Bronchial epithelial cell (primary cell): ENCODE results near the gene ALKBH3. TPM values are rescaled to one million over a fixed set of nuclear protein-coding genes. Genes with fewer than 3 reads are reported as not detected.

Source experiments
- DNase-seq: peaks from one replicate; pipeline ENCODE4 v3.0.0-alpha.2; 2010; ENCODE audit warnings: low read depth
- FAIRE-seq: peaks from 2 replicates; lab custom pipeline; 2011; peaks lifted over from hg19 to GRCh38; lab: Jason Lieb, UNC
- H3K27me3 ChIP-seq: 2 replicates; pipeline ENCODE4 v1.5.1; 2011; ENCODE audit warnings: low read length; ENCODE audit not compliant: control insufficient read depth, insufficient read depth
- H3K36me3 ChIP-seq: 2 replicates; pipeline ENCODE4 v1.5.1; 2011; ENCODE audit warnings: low read length; ENCODE audit not compliant: control insufficient read depth, insufficient read depth
- H3K4me3 ChIP-seq: 2 replicates; pipeline ENCODE4 v1.5.1; 2011; ENCODE audit warnings: mild to moderate bottlenecking, low read depth, low read length, control low read depth
- CTCF ChIP-seq: IDR thresholded peaks from 2 replicates; pipeline ENCODE4 v1.5.1; 2011; ENCODE audit warnings: mild to moderate bottlenecking, moderate library complexity, low read length, control low read depth, inconsistent platforms; ENCODE audit not compliant: insufficient read depth, severe bottlenecking
- total RNA-seq: library from RNA; depleted of rRNA; stranded (reverse); fragments of >200 nt; gene quantifications from 2 replicates; pipeline ENCODE4 v1.2.1, GENCODE V29; 2014

ALKBH3 gene
- total RNA-seq, 1 donor from 2014 or later = 67.7 TPM

- Histone ChIP-seq H3K27me3 (peaks cover 15% of the 10 kb centered on the region), H3K36me3 (no peaks in the 10 kb centered on the region), H3K4me3 (no peak overlapping the region)
- no peak for TF ChIP-seq CTCF
- FAIRE-seq (peak; percentile 7), DNase-seq (no peak)
Observed at GRCh38 chr11:43941257-43941994, 60.8 kb downstream of the ALKBH3 start.

GRCh38 chr11:43942662-43943371, 62.2 kb downstream of the ALKBH3 start:
- H3K27me3 ChIP-seq = peaks cover 15% of the 10 kb centered on the region
- peak overlapping the region; percentile 31 for H3K4me3 ChIP-seq
- TF ChIP-seq CTCF = no peak
- DNase-seq (no peak), FAIRE-seq (no peak)
- no peaks in the 10 kb centered on the region for H3K36me3 ChIP-seq

- DNase-seq (no peak), FAIRE-seq (no peak)
- peak overlapping the region; percentile 31 for H3K4me3 ChIP-seq
- H3K27me3 ChIP-seq = peaks cover 15% of the 10 kb centered on the region
- H3K36me3 ChIP-seq = no peaks in the 10 kb centered on the region
- TF ChIP-seq CTCF = no peak
Observed at GRCh38 chr11:43943372-43943930, 62.8 kb downstream of the ALKBH3 start.

- H3K36me3 ChIP-seq = no peaks in the 10 kb centered on the region
- H3K27me3 ChIP-seq = peaks cover 15% of the 10 kb centered on the region
- no peak for FAIRE-seq
- TF ChIP-seq CTCF = no peak
- H3K4me3 ChIP-seq = peak overlapping the region; percentile 5
- no peak for DNase-seq
Observed at GRCh38 chr11:43943931-43944751, 63.5 kb downstream of the ALKBH3 start.

GRCh38 chr11:43944761-43945311, 64.2 kb downstream of the ALKBH3 start:
- TF ChIP-seq CTCF = peak; percentile 86
- Histone ChIP-seq H3K4me3 (peak overlapping the region; percentile 5), H3K27me3 (peaks cover 15% of the 10 kb centered on the region), H3K36me3 (no peaks in the 10 kb centered on the region)
- DNase-seq (no peak), FAIRE-seq (no peak)
